Stimulated activated CD4-positive, alpha-beta T cell treated with anti-CD3 and anti-CD28 coated beads, Interleukin-4, amount 100 ng/mL, for 48 hours (primary cell): ENCODE results near the gene PRKG1.
A peak's percentile ranks its signal among the peaks of the same experiment; 100 is the strongest.
"Not testable (repeated sequence)": the region's sequence is repeated elsewhere in the genome, so short reads cannot be mapped to it uniquely, and the experiment has no call there.

ENCODE experiments used
- DNase-seq, 2 donors: peaks; one replicate each; pipeline ENCODE4 v3.0.0-alpha.2; 2020; ENCODE audit warnings: low read depth in 2 of 2

The PRKG1 gene

DNA sequence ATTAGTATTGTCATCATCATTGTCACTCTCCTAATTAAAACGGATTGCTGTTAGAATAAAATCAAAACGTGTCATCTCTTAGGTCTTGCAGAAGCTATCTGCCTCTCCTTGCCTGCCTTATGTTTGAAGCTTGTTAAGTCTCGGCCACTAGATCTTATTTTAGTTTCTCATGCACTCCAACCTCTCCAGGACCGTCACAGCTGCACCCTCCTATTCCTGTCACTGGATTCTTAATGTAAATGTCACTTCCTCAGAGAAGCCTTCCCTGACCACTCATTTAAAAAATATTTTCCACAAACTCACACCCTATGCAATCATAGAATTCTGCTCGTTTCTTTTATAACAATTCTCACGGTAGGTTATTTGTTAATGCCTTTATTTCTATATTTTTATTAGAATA is 1135.9 kb downstream of the PRKG1 start:
- DNase-seq, result no peak

DNA sequence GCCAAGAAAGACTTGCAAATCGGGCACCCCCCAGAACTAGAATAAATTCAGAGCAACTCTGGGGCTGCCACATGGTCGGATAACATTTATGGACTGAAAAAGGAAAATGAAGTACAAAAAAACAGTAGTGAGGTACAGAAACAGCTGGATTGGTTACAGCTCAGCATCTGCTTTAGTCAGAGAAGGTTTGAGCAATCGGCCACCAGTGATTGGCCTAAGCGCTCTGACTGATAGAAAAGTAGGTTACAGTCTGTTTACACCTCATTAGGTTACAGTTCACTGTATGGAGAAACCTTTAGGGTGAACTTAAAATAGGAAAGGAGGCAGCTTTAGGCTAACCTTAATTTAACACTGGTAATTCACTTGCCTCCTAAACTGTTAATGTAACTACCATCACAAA is 1137.8 kb downstream of the PRKG1 start:
- DNase-seq, result no peak

DNA sequence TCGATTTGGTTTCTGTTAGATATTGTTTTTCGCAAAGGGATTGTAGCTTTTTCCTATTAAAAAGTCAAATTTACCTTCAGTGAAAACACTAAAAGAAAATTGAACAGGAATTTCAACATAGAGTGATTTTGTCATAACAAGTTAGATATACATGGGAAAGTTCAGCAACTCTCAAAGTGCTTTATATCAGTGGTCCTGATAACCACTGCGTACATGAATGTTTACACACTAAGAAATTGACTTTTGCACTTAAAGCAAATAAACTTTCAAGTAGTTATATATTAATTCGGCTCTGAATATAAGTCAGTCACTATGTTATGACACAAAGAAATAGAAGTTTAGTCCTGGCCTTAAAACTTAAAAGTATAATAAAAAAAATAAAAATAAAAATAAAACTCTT is 1138.5 kb downstream of the PRKG1 start:
- no peak for DNase-seq

DNA sequence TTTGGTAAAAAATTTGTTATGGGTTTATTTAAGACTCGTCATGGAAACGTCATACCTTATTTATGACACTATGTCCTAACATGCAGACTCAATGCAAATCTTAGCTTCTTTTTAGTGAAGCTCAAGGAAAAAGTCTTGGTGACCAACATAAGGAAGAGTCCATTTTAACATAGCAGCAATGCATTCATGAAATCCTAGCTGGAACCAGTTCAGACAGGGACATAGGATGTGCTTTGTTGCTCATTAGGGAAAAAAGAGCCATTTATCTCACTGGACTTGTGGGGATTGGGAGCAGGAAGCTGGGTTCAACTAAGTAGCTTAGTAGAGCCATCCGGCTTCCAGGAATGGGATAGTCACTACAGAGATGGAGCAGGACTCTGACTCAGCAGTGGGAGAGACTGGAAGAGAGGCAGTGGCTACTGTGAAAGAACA is 1139.0 kb downstream of the PRKG1 start:
- DNase-seq, result no peak

DNA sequence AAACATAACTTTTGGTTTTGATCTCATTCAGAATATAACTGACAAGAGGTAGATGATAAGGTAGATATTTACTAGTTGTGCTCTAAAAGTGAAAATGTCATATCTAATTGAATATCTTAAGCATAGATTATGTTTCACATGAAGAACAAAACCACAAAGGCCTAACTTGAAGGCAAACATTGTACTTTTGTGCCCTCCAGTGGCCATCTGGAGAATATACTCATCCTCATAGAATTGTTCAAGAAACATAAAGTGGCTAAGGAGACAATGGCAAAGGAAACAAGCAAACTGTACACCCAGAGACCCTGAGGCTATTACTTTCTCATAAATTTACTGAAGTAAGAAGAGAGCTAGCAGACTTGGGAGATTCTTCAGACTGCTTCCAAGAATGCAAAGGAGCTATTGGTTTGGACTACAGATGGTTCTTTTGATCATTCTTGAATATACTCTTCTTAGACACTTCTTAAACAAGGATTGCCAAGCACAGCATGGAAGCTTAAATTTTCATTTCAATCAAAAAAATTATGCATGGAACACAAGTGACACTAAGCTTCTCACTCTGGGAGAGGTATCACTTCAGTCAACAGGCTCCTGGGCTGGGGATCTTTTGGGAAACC is 1141.6 kb downstream of the PRKG1 start:
- peak; percentile 8 to 17 for DNase-seq

DNA sequence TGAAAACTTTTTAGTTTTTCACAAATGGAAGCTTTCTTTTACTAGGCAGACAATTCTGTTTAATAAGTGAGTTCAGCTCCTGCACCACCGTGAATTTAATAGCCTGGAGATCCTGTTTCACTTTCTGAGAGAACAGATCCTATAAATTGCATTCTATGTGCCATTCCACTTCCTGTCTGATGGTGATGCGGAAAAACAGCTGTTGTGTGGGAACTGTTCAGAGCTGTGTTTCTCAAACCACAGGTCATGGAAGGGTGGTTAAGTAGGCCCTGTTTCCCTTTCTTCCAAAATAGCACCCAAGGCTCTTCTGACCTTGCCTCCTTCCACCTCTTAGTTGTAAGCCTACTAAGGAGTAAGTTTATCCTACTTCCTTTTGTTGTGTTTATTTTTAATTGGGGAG is 1142.6 kb downstream of the PRKG1 start:
- no peak for DNase-seq

DNA sequence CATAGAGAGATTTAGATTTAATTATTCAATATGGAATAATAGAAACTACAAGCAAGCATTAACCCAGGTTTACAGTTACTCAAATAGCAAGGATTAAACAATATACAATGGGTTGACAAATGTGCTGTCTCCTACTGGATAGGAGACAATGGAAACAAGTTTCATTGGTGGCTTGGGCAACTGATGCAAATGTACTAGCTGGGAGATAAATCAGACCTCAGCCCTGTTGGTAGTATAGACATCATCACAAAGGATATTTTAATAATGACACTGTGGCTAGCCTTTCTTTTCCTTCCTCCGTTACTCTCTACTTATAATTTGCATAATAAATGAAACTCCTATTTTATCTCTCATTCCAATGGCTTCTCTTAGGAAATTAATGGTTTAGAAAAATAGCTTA is 1143.2 kb downstream of the PRKG1 start:
- no peak for DNase-seq

DNA sequence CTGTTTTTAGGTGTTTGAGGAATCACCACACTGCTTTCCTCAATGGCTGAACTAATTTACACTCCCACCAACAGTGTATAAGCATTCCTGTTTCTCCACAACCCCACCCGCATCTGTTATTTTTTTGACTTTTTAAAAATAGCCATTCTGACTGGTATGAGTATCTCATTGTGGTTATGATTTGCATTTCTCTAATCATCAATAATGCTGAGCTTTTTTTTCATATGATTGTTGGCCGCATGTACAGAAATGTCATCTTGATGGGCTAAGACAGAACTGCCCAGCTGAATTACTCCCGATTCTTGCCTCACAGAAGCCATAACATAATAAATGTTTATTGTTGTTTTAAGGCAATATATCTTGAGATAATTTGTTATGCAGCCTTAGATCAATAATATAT is 1146.7 kb downstream of the PRKG1 start:
- DNase-seq, result no peak

- DNase-seq, result no peak
Measured at GRCh38 chr10:52221923-52222322, 1147.6 kb downstream of the PRKG1 start.

GRCh38 chr10:52226197-52226847 is 1152.0 kb downstream of the PRKG1 start:
- DNase-seq, result no peak

DNA sequence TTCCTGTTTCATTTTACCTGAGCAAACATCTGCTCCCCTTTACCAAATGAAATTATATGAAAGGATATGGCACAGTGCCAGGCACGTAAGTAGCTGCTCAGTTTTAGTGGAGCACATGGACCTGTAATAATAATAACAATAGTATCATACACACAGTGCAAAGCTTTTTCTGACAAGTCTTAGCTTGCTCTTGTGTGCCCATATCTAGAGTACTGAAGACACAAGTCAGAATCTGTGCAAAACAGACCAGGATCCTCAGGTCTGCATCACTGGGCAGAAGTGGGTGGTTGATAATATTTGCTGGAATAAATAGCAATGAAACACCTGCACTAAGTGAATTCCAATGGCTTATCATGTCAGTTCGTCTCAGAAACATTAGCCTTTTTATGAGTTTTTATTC is 1154.3 kb downstream of the PRKG1 start:
- DNase-seq, result no peak

DNA sequence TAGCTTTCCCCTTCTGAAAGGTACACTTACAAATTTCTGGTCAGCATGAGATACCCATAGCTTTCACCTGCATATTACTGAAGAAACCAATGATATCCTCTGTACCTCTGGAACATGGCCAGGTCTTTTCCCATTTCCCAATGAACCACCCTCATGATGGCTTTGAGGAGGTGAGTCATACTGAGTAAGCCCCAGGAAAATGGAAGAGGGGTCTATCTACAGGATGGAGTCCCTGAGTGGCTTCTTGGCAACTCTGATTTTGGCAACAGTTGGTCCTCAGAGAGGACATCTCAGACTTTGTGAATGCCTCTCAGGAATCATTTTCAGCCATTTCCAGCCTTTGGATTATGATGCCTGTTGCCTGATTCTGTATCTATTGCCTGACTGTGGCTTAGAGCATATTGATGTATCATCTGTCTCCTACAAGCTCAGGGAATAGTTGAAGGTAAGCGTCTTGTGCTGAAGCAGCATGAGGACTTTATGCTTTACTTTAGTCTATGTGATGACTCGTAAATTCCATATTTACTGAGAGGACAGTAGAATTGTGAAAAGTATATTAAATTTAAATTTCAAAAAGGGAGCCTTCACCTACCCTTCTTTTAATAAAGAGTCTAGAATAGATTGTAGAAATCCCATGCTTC is 1155.1 kb downstream of the PRKG1 start:
- DNase-seq, result no peak

DNA sequence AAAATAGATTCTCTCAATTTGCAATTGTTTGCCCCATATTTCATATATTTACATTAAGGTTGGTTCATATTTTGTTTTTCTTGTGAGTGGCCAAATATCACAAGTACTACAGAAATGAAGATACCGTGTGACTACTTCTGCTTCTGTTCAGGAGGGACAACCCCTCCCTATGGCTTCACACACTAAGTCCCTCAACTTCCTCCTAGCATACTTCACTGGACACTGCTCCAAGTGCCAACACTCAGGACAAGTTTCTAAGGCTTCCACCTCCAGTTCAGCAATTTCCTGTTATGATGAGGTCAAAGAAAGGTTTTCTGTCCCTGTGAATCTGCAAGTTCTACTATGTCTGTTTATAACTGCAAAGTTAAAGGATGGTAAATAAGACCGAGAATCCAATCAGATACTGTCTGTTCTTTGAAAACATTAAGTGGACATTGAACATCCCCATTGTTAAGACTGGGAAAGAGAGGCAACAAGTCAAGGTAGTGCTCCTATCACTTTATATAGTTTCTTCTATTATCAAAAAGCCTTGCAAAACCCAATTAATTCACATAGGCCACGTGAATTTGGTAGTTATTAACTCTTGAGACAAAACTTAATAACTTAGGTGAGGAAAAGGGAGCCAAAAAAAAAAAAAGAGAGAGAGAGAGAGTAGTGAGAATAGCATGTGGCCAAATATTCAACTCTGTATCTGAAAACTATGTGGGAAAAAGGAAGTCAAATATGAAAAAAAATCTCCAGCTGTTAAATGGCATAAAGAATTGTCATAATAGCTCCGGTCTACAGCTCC is 1158.5 kb downstream of the PRKG1 start:
- DNase-seq, result no peak

DNA sequence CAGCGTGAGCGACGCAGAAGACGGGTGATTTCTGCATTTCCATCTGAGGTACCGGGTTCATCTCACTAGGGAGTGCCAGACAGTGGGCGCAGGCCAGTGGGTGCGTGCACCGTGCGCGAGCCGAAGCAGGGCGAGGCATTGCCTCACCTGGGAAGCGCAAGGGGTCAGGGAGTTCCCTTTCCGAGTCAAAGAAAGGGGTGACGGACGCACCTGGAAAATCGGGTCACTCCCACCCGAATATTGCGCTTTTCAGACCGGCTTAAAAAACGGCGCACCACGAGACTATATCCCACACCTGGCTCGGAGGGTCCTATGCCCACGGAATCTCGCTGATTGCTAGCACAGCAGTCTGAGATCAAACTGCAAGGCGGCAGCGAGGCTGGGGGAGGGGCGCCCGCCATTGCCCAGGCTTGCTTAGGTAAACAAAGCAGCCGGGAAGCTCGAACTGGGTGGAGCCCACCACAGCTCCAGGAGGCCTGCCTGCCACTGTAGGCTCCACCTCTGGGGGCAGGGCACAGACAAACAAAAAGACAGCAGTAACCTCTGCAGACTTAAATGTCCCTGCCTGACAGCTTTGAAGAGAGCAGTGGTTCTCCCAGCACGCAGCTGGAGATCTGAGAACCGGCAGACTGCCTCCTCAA is 1159.2 kb downstream of the PRKG1 start:
- not testable (repeated sequence) for DNase-seq

DNA sequence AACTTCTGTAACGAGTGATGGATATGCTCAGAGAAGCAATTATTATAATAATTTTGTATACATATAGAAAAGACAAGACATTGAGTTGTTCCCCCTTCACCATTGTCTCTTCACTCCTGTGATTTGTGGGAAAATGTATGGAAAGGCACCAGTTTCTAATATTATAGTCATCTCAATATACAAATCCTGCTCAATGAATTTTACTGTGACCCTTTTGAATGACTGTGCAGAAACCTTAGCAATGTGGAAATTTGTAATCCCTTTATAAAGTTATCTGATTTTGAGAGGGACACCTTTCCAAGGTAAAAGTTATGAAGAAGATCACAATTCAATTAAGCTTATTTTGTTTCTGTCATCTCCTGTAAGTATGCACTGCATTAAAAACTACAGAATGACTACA is 1165.5 kb downstream of the PRKG1 start:
- DNase-seq, result no peak

DNA sequence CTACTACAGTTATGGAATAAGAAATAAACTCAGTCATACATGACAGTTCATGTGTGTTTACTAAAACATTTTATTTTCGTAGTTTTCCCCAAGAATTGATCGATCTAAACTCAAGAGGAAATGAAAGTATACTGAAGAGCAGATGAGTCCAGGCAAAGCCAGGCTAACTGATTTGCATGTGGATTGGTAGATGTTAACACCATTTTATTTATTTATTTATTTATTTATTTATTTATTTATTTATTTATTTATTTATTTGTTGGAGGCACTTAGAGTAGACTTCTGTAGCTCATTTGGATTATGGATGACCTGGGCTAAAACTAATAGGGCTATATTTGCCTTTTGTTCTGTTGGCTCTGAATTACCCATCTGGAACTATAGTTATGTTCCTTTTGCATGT is 1171.3 kb downstream of the PRKG1 start:
- no peak for DNase-seq

GRCh38 chr10:52247929-52248328 is 1173.6 kb downstream of the PRKG1 start:
- DNase-seq, result not testable (repeated sequence)

- DNase-seq, result no peak
Measured at GRCh38 chr10:52248697-52249306, 1174.5 kb downstream of the PRKG1 start.

GRCh38 chr10:52249850-52250395 is 1175.6 kb downstream of the PRKG1 start:
- no peak for DNase-seq

DNA sequence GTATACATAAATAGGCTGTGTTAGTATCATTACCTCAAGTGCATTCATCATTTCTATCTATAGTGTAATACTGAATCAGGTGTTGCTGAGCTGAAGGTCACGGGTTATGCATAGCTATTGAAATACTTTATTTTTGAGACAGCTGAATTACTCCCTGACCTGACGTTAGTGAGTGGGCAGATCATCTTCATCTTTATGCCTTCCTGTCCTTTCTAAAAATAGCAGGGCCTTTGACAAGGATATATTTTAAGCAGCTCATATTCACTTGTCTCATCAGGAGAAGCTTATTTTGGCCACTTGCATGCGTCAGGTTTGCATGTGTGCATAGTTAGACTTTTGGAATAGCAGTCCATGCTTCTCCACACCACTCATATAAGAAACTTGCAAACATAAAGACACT is 1176.2 kb downstream of the PRKG1 start:
- no peak for DNase-seq

DNA sequence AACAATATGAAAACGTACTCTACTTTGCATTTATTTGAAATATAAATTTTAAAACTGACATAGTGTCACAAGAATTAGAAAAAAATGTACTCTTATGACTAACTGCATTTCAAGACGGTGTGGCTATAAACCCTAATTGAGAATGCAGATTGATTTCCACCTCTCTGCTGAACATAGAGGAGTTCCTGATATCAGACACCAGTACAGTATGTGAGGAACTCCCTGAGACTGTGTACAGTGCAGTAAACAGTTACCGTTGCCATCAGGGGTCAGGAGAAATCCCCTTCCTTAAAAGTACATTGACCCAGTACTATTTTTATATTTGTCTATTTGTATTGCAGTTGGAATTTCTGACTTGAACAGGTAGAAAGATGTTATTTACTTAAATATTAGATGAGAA is 1178.0 kb downstream of the PRKG1 start:
- no peak for DNase-seq
